ENCODE results near the gene DPY19L3.
"Not testable (repeated sequence)": the region's sequence is repeated elsewhere in the genome, so short reads cannot be mapped to it uniquely, and the experiment has no call there.

Gene DPY19L3

DNA sequence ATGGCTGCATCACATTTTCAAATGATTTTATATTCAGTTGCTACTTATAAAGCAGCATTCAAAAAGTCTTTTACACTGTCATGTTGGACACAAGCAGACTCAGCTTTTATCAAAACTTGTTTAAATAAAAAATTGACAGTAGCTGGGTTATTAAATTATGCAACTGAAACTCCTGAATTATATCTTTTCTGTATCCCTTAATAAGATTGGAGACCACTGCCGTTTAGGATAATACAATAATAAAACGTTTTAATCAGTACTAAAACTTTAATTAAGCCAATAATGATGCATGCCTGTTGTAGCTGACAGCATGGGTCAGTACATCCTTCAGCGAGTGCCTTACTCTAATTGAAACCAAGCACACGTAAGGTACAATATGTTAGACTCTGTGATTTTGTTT lies 78.0 kb downstream of the DPY19L3 start:
- no peaks in the 10 kb centered on the region for H3K9me3 Mint-ChIP-seq
- H3K4me3 Mint-ChIP-seq = no peak overlapping the region
- H3K4me1 Mint-ChIP-seq (ENCODE audit: low read depth) = no peaks in the 10 kb centered on the region

DNA sequence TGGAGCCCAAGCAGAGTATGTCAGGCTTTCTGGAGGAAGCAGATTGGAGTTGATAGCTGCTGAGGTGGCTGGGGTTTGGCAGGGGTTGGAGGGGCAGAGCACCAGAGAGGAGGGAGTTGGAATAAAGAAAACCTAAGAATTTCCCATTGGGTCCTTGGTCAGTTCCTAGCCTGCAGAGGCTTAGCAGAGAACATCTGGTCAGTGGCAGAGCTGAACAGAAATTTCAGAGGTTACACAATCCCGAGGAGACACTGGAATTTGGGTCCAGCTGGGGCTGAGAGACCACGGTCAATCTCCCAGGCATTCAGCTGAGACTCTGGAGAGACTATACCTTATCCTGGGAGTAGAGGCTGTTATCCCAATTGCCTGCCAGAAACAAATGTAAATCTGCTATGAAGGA lies 84.4 kb downstream of the DPY19L3 start:
- Mint-ChIP-seq H3K4me3 (no peak overlapping the region), H3K27ac (no peak overlapping the region), H3K36me3 (ENCODE audit: low read depth) (peaks cover 30% of the 10 kb centered on the region), H3K9me3 (peaks cover 3% of the 10 kb centered on the region), H3K27me3 (no peaks in the 10 kb centered on the region), H3K4me1 (ENCODE audit: low read depth) (no peaks in the 10 kb centered on the region)

More for the DNA sequence above, 78.0 kb downstream of the DPY19L3 start:
- Mint-ChIP-seq H3K36me3 (ENCODE audit: low read depth) (peaks cover 65% of the 10 kb centered on the region), H3K27ac (no peak overlapping the region), H3K27me3 (no peaks in the 10 kb centered on the region)

DNA sequence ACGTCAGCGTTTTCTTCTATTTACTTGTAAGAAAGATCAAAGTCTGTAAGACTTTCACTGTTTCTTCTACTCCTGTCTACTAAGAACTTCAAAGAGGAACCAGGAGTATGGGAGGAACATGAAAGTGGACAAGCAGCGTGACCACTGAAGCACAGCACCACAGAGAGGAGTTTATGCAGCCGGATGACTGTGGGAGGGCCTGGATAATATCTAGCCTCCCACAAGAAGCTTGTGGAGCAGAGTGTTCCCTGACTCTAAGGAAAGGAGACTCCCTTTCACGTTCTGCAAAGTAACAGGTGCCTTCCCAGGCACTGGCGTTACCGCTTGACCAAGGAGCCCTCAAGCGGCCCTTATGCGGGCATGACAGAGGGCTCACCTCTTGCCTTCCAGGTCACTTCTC lies 91.8 kb downstream of the DPY19L3 start:
- Mint-ChIP-seq H3K36me3 (ENCODE audit: low read depth) (no peaks in the 10 kb centered on the region), H3K4me3 (no peak overlapping the region), H3K9me3 (peaks cover 5% of the 10 kb centered on the region), H3K27ac (no peak overlapping the region), H3K4me1 (ENCODE audit: low read depth) (no peaks in the 10 kb centered on the region), H3K27me3 (no peaks in the 10 kb centered on the region)

DNA sequence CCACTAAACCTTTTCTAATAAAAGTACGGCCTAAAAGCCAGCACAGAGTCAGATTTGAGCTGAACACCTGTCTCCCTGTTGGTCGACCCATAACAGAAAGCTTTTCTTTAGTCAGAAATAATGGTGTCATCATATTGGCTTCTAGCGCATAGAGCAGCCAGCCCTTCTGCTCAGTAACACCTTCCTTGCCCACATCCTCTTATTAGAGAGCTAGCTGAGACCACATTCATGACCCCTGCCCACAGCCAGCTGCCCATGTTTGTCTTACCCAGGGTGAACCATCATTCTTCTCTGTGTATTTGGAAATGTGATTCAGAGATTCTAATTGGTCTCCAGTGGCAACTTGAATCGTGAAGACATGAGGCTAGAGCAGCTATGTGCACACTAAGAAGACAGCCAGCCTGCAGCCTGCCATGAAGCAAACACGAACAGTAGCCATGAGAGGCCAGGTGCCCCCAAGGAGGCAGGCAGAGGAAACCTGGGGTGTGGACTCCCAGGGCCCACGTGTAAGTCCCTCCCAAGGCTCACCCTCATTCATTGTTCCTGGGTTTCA lies 93.2 kb downstream of the DPY19L3 start:
- H3K27ac Mint-ChIP-seq = no peak overlapping the region
- no peaks in the 10 kb centered on the region for H3K27me3 Mint-ChIP-seq
- no peaks in the 10 kb centered on the region for H3K36me3 Mint-ChIP-seq (ENCODE audit: low read depth)
- H3K9me3 Mint-ChIP-seq = peaks cover 5% of the 10 kb centered on the region
- H3K4me1 Mint-ChIP-seq (ENCODE audit: low read depth) = no peaks in the 10 kb centered on the region
- H3K4me3 Mint-ChIP-seq = no peak overlapping the region

DNA sequence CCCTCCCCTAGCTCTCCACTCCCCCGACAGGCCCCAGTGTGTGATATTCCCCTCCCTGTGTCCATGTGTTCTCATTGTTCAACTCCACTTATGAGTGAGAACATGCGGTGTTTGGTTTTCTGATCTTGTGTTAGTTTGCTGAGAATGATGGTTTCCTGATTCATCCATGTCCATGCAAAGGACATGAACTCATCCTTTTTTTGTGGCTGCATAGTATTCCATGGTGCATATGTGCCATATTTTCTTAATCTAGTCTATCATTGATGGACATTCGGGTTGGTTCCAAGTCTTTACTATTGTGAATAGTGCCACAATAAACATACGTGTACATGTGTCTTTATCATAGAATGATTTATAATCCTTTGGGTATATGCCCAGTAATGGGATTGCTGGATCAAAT lies 106.9 kb downstream of the DPY19L3 start:
- H3K27me3 Mint-ChIP-seq; H3K4me3 Mint-ChIP-seq; H3K27ac Mint-ChIP-seq; H3K9me3 Mint-ChIP-seq; H3K4me1 Mint-ChIP-seq (ENCODE audit: low read depth); H3K36me3 Mint-ChIP-seq (ENCODE audit: low read depth): not testable (repeated sequence)

DNA sequence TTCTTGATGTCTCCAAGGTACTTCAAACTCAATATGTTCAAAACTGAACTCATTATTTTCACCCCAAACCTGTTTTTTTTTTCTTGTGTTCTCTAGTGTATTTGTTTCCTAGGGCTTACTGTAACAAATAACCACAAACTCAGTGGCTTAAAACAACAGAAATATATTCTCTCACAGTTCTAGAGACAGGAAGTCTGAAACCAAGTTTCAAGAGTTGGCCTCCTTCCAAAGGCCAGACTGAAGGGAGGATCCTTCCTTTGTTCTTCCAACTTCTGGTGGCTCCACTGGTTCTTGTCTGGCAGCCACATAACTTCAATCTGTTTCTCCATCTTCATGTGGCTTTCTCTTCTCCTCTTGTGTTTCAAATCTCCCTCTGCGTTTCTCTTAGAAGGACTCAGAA lies 113.5 kb downstream of the DPY19L3 start:
- H3K9me3 Mint-ChIP-seq = peaks cover 4% of the 10 kb centered on the region
- peaks cover 17% of the 10 kb centered on the region for H3K4me1 Mint-ChIP-seq (ENCODE audit: low read depth)
- no peaks in the 10 kb centered on the region for H3K36me3 Mint-ChIP-seq (ENCODE audit: low read depth)
- H3K27ac Mint-ChIP-seq = no peak overlapping the region
- H3K4me3 Mint-ChIP-seq = no peak overlapping the region
- no peaks in the 10 kb centered on the region for H3K27me3 Mint-ChIP-seq

DNA sequence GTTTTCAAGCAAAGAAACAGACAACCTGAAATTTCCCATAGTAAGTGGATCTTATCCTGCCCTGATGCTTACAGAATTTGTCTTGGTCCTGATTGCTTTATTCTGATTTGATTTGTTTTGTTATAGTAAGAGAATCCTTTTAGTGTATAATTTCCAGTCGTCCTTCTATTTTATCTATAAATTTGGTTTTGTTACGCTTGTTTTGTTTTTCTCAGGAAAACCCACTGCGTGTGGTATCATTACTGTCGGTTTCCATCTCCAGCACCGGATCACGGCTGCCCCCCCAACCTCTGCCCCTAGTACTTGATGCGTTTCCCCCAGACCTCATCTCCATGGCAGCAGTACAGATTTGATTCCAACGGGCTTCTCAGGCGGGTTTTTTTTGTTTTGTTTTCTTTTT lies 117.4 kb downstream of the DPY19L3 start:
- H3K27me3 Mint-ChIP-seq = peaks cover 3% of the 10 kb centered on the region
- no peaks in the 10 kb centered on the region for H3K9me3 Mint-ChIP-seq
- no peak overlapping the region for H3K27ac Mint-ChIP-seq
- peaks cover 17% of the 10 kb centered on the region for H3K4me1 Mint-ChIP-seq (ENCODE audit: low read depth)
- H3K4me3 Mint-ChIP-seq = no peak overlapping the region
- H3K36me3 Mint-ChIP-seq (ENCODE audit: low read depth) = no peaks in the 10 kb centered on the region

DNA sequence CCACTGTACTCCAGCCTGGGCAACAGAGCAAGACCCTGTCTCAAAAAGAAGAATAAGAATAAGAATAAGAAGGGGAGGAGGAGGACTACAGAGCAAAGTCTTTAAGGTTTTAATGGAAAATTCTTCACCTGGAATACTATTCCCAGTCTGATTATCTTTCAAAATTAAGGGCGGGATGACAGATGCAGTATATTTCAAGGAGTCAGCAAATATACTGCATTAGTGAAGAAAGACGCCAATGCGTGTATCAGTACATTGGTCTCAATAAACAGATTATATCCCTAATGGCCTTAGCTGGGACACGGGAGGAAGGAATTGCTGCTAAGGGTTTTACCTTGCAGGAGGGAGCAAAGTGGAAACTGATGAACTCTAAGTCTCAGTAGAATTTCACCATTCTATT lies 121.3 kb downstream of the DPY19L3 start:
- no peak overlapping the region for H3K27ac Mint-ChIP-seq

DNA sequence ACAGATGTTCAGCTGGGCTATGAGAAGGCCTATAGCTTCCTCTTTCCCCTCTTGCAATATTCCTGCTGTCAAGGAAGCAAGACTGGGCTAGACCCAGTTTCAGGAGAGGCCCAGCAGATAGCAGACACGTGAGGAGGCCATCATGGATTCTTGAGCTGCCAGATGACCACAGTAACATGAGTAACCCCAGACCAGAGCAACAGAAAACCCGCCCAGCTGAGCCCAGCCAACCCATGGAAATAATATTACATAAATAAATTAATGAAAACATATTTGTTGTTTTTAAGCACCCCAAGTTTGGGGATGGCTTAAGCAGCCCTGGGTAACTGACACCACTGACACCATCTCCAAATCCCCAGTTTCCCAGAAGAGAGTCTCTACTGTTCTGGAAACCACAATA lies 125.2 kb downstream of the DPY19L3 start:
- no peaks in the 10 kb centered on the region for H3K36me3 Mint-ChIP-seq (ENCODE audit: low read depth)
- H3K27me3 Mint-ChIP-seq = no peaks in the 10 kb centered on the region
- H3K27ac Mint-ChIP-seq = no peak overlapping the region
- no peak overlapping the region for H3K4me3 Mint-ChIP-seq
- peaks cover 20% of the 10 kb centered on the region for H3K9me3 Mint-ChIP-seq
- H3K4me1 Mint-ChIP-seq (ENCODE audit: low read depth) = no peaks in the 10 kb centered on the region

More for the DNA sequence above, 121.3 kb downstream of the DPY19L3 start:
- H3K27me3 Mint-ChIP-seq = peaks cover 3% of the 10 kb centered on the region
- no peak overlapping the region for H3K4me3 Mint-ChIP-seq
- peaks cover 2% of the 10 kb centered on the region for H3K9me3 Mint-ChIP-seq
- no peaks in the 10 kb centered on the region for H3K4me1 Mint-ChIP-seq (ENCODE audit: low read depth)
- no peaks in the 10 kb centered on the region for H3K36me3 Mint-ChIP-seq (ENCODE audit: low read depth)

DNA sequence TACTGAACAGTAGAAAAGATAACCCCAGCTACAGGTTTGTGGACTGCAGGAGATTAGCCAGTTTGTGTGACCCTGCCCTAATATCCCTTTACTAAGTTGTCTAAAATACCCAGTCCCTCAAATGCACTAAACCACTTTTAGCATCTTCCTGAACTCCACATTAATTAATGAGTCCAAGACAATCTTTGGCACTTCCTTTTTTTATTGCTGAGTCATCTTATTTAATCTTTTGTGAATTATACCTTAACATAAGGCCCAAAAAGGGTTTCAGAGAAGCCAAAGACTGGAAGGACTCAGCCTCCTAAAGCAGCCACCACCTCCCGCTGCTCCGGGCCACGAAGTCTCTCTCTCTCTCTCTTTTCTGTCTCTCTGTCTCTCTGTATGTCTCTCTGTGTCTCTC lies 126.7 kb downstream of the DPY19L3 start:
- Mint-ChIP-seq H3K36me3 (ENCODE audit: low read depth) (no peaks in the 10 kb centered on the region), H3K4me3 (no peak overlapping the region)

More for the DNA sequence above, 126.7 kb downstream of the DPY19L3 start:
- Mint-ChIP-seq H3K27ac (no peak overlapping the region), H3K4me1 (ENCODE audit: low read depth) (no peaks in the 10 kb centered on the region), H3K9me3 (peaks cover 20% of the 10 kb centered on the region), H3K27me3 (no peaks in the 10 kb centered on the region)

Data from stimulated activated naive CD8-positive, alpha-beta T cell treated with anti-CD3 and anti-CD28 coated beads, Interleukin-15, Interleukin-2, amounts not matched to agents 100 ng/mL and 50 ng/mL, for 24 hours (primary cell).